Fibroblast of mammary gland (primary cell): Measurements from ENCODE around the gene TMEM80.

Experiments
- DNase-seq: peaks from one replicate; pipeline ENCODE4 v3.0.0-alpha.2; 2010; ENCODE audit warnings: low read depth
- H3K4me3 ChIP-seq: 2 replicates; pipeline ENCODE4 v1.5.1; 2011; ENCODE audit warnings: low read depth, mild to moderate bottlenecking, low read length, moderate library complexity; ENCODE audit not compliant: control insufficient read depth
- TF ChIP-seq, protein P1 (sequence below): conservative IDR thresholded peaks from 2 replicates; pipeline ENCODE4 v1.5.1; 2011; ENCODE audit warnings: low read depth, low read length, inconsistent platforms; ENCODE audit not compliant: control insufficient read depth, insufficient read depth

Gene TMEM80

DNA sequence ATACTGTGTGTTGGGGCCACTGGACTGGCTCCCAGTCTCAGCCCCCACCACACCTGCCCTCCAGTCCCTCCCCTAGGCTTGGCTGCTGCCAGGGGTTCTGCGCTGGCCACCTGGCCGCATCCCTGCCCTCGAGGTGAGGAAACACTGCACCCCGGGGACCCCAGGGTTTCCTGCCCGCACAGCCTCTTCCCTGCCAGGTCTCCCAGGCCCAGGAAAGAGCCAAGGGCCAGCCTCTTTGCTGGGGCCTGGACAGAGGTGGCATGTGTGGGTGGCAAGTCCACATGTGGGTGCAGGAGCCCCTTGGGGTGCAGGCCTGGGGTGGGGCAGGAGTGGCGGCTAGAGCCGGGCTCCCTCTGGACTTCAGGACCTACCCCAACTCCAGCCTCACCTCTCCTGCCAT, 12.9 kb downstream of the TMEM80 start:
- no peak for DNase-seq
- no peak overlapping the region for H3K4me3 ChIP-seq
- TF ChIP-seq, protein P1, sequence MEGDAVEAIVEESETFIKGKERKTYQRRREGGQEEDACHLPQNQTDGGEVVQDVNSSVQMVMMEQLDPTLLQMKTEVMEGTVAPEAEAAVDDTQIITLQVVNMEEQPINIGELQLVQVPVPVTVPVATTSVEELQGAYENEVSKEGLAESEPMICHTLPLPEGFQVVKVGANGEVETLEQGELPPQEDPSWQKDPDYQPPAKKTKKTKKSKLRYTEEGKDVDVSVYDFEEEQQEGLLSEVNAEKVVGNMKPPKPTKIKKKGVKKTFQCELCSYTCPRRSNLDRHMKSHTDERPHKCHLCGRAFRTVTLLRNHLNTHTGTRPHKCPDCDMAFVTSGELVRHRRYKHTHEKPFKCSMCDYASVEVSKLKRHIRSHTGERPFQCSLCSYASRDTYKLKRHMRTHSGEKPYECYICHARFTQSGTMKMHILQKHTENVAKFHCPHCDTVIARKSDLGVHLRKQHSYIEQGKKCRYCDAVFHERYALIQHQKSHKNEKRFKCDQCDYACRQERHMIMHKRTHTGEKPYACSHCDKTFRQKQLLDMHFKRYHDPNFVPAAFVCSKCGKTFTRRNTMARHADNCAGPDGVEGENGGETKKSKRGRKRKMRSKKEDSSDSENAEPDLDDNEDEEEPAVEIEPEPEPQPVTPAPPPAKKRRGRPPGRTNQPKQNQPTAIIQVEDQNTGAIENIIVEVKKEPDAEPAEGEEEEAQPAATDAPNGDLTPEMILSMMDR, result no peak

DNA sequence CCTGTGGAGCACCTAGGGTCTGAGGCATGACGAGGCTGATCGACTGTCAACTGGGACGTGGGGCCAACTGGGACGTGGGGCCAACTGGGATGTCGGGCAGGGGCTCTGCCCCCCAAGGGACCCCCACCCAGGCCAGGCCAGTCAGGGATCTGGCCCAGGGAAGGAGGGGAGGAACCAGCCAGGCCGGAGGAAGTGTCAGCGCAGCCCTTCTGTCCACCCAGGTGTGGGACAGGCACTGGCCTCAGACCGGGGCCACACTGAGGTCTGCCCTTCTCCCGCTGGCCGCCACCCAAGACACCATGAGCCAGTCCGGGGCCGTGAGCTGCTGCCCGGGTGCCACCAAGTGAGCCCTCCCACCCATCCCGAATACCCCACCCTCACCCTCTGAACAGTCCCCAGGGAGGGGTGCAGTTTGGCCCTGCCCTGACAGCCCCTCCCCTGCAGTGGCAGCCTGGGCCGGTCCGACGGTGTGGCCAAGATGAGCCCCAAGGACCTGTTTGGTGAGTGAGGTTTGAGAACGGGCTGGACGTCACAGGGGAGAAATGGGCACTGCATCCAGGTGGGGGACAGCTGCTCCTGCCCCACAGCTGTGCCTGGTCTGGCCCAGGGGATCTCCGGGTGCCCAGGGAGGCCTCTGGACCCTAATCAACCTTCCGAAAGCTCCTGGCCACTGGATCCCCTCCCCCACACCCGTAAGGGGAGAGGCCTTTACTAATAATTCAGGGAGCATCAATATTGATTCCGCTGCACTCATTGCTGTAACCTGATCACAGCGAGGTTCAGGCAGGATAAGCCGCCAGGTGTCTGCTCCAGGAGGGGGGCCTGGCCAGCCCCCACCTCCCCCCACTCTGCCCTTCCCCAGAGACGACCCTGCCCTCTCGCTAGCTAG, 13.7 kb downstream of the TMEM80 start:
- DNase-seq, result no peak
- TF ChIP-seq, protein P1, result no peak
- no peak overlapping the region for H3K4me3 ChIP-seq

DNA sequence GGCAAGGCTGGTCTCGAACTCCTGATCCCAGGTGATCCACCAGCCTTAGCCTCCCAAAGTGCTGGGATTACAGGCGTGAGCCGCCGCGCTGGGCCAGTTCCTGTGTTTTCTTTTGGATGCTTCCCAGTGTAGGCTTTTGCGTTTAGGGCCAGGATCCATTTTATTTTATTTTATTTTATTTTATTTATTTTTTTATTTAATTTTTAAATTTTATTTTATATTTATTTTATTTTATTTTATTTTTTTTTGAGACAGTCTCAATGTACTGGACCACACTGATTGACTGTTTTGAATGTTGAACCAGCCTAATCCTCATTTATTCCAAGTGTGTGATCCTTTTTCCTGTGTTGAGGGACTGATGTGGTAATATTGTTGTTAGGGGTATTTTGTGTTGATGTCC, 18.8 kb downstream of the TMEM80 start:
- TF ChIP-seq, protein P1, result no peak
- no peak for DNase-seq
- H3K4me3 ChIP-seq, result no peak overlapping the region

DNA sequence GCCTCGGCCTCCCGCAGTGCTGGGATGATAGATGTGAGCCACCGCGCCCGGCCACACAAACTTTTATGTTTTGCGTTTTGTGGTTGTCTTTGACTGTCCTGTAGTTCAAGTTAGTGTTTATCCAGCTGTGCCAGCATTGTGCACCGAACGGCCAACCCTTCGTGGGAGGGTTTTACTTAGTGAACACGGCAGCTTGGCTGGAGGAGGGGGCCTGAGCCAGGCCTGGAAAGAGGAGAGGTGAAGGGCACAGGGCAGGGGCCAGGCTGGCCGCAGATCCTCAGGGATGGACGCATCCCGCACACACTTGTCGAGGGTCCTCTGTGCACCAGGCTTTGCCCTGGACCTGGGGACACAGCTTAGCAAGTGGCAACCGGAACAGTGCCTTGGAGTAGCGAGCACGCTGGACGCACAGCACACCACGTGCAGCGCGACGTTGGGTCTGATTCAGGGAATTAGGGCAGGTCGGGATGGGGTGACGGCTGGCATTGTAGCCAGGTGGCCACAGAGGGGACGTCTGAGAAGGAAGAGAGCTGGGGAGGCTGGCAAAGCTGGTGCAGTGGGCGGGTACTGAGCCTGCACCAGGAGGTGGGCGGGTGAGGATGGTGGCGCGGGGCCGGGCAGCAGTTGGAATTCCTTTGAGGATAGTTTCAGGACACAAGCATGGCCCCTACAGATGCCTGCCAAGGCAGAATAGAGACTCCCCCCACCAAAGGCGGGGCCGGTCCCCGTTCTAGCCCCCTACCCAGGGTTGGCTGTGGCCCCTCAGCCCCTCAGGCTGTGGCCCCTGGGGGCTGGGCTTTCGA, 23.8 kb downstream of the TMEM80 start:
- H3K4me3 ChIP-seq, result no peak overlapping the region
- DNase-seq, result no peak
- TF ChIP-seq, protein P1, result no peak

DNA sequence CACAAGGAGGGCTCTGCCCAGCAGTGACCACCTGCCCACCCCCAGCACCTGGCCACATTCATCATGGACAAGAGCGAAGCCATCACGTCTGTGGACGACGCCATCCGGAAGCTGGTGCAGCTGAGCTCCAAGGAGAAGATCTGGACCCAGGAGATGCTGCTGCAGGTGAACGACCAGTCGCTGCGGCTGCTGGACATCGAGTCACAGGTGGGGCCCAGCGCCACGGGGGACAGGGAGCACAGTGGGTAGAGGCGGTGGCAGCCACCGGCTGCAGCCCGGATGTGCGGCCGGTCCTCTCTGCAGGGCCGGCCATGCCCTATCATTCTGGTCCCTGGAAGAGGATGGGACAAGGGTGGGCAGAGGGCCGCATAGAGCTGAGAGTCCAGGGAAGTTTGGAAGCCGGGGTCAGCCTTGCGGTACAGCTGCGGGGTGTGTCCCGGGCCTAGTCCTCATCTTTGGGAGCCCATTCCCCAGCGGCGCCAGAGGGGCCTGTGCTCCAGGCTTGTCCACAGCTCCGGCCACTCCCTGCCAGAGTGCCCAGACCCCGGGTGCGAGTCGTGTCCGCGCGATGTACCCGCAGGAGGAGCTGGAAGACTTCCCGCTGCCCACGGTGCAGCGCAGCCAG, 24.5 kb downstream of the TMEM80 start:
- no peak overlapping the region for H3K4me3 ChIP-seq
- TF ChIP-seq, protein P1, result no peak
- no peak for DNase-seq

DNA sequence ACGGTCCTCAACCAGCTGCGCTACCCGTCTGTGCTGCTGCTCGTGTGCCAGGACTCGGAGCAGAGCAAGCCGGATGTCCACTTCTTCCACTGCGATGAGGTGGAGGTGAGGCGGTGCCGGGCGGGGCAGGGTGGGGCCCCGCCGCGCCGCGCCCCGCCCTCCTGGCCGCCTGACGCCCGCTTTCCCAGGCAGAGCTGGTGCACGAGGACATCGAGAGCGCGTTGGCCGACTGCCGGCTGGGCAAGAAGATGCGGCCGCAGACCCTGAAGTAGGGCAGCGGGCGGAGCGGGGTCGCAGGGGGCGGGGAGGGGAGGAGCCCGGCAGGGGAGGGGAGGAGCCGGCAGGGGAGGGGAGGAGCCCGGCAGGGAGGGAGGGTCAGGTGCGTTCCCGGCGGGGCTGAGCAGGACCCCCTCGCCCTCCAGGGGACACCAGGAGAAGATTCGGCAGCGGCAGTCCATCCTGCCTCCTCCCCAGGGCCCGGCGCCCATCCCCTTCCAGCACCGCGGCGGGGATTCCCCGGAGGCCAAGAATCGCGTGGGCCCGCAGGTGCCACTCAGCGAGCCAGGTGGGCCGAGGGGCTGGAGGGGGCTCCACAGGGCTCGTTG, 25.1 kb downstream of the TMEM80 start:
- H3K4me3 ChIP-seq, result no peak overlapping the region
- no peak for DNase-seq
- TF ChIP-seq, protein P1, result no peak
